A549 treated with Hydrocortisone at 1 μM for 4 hours (cell line): ENCODE results near the gene SRMS. TPM values are rescaled to one million over a fixed set of nuclear protein-coding genes. Genes with fewer than 3 reads are reported as not detected.

ENCODE experiments used
- total RNA-seq: library from RNA; stranded (reverse); fragments of 200-300 nt; extraction: Qiagen RNA extraction; gene quantifications from 5 replicates; pipeline ENCODE4 v1.2.3, GENCODE V29; 2022

SRMS gene, protein sequence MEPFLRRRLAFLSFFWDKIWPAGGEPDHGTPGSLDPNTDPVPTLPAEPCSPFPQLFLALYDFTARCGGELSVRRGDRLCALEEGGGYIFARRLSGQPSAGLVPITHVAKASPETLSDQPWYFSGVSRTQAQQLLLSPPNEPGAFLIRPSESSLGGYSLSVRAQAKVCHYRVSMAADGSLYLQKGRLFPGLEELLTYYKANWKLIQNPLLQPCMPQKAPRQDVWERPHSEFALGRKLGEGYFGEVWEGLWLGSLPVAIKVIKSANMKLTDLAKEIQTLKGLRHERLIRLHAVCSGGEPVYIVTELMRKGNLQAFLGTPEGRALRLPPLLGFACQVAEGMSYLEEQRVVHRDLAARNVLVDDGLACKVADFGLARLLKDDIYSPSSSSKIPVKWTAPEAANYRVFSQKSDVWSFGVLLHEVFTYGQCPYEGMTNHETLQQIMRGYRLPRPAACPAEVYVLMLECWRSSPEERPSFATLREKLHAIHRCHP
- total RNA-seq, result 0.11 to 0.15 TPM (median 0.13 TPM) in 5 replicates

DNA sequence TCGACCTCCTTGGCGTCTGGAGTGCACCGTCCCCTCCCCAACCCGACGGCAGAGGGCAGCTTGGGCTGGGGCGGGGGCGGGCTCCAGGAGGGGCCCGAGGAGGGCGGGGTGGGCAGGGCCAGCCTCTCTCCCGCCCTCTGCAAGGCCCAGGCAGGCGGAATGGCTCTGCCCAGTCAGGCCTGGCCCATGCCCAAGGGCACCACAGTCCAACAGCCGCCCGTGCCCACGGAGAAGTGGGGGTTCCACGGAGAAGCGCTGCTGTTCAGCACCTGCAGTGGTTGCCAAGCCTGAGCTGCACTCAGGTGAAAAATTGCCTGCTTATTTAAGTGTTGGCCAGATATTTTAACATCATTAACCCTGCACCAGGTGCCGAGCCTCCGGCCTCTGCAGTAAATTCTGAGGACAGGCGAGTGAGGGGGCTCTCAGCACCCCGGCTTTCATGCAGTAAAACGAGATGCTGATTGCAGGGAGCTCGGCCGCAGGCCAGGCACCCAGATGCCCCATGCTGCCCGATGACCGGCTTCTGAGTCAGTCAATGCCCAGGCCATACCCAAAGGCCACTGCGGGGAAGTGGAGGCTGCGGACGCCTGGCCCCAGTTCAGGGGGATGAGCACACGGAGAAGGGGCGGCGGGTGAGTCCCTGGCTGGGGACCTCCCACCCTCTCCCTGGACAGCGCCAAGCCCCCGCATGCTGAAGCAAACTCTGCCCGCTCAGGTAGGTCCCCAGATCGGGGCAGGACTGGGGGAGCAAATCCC, at the start of gene SRMS:
Gene SRMS (minus strand): TSS at position 25 of the 756 bp plus-strand sequence. CDS start 286 bp downstream, outside the sequence.

DNA sequence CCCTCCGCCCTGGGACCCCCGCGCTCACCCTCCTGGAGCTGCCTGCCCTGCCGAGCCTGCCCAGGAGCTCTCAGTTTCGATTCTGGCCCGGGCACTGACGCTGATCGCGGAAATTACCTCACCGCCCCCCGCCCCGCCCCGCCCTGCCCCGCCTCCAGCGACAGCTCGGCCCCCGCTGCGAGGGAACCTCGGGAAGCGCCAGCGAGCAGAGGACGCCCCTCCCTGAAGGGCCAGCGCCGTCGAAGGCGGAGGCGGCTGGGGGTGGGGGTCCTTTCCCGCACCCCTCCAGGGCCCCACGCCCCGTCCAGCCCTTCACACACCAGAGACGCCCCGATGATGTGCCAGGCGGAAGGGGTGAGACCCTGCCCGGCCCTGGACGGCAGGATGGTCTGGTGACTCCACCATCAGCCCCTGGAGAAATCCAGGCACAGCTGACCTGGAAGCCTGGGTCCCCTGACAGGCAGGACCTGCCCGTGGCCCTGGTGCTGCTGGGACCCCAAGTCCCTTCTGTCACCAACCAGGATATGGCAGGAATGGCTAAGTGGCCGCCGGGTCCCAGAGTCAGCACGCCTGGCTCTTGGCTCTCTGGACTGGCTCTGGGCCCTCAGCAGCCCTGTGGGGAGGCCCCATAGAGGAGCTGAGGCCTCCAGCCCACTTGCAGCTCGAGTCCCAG, 26.7 kb upstream of the SRMS start, which contains the start of gene HELZ2:
Gene HELZ2 (minus strand): TSS at position 84 of the 673 bp plus-strand sequence. CDS start 1,854 bp downstream, outside the sequence.

DNA sequence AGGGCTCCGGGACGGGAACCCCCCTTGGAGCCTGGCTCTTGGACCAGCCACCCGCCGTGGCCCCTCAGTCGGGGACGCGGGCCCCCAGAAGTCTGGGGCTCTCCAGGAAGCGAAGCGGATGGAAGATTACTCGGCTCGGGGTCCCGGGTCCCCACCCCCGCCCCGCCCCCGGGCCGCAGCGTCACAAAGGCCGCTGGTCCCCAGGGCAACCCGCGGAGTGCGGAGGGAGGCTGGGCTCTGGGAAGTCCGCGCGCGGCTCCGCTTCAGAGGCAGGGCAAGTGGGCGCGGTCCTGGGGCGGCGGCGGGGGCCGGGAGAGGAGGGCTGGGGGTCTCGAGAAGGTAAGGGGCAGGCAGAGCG, 6.4 kb upstream of the SRMS start, which contains the start of gene FNDC11:
Gene FNDC11 (plus strand): TSS at position 227 of the 358 bp plus-strand sequence. CDS start 1,505 bp downstream, outside the sequence.

DNA sequence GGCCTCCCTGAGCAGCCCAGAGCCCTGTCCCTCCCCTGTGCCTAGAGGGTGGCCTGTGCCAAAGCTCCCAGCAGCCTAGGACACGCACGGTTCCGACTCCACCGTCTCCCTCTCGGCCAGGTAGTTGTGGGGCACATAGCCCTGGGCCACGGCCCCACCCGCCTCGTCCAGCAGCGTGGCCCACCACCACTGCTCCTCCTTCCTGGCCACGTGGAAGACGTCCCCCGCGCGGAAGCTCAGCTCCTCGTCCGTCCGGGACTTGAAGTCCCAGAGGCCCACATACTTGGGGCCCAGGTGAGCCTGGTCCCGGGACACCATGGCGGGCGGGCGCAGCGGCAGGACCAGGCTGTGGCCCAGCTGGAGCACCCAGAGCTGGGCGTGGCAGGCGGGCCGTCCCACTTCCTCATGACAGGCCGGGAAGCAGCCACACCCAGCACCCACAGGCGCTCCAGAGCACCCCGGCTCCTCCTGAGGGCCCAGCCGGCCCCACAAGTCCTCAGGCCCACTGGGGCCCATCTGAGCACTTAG, 10.5 kb downstream of the SRMS start, which contains the start of gene PTK6:
Gene PTK6 (minus strand): TSS at position 380 of the 528 bp plus-strand sequence. CDS start 62 bp downstream, at position 318.

DNA sequence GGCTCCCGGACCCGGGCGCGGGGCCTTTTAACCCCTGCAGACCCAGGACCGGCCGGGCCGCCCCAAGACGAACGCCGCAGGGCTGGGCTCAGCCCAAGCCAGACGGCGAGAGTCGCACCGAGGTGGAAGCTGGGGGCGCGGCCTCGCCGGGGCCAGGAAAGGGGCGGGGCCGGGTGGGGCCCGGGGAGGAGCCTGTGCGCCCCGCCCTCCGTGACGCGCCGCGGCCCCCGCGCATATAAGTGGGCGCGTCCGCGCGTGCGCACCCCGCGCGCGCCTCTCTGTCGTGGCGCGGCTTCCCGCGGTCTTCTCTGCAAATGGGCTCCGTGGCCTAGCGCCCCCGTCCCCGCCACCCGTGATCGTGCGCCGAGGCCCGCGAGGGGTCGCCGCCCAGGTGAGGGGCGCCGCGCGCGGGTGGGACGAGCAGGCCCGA, 27.0 kb downstream of the SRMS start, which contains the start of gene PPDPF:
Gene PPDPF (plus strand): TSS at position 262 of the 430 bp plus-strand sequence. CDS start 544 bp downstream, outside the sequence.

DNA sequence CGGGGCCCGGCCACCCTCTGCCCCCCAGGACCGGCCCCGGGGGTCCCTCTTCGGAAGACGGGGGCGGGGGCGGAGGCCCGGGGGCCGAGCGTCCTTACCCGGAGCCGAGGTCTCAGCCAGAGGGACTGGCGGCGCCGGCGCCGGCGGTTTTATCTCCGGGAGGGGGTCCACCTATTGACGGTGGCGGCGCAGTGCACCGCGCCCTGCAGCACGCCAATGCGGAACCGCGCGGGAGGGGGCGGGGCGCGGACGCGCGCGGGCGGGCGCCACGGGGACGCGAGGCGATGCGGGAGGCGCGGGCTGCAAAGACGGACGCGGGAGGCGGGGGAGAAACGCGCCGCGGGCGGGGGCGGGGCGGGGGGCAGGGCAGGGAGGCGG, 48.6 kb downstream of the SRMS start, which contains the start of gene EEF1A2:
Gene EEF1A2 (minus strand): TSS at position 124 of the 378 bp plus-strand sequence. CDS start 1,320 bp downstream, outside the sequence.

Other genes starting within 250 kb of the SRMS start
- gene CHRNA4, start 186.4 kb downstream of the SRMS start, total RNA-seq, result 0.10 to 0.35 TPM (median 0.24 TPM) in 5 replicates
- 0.16 to 0.62 TPM (median 0.46 TPM) in 5 replicates for gene KCNQ2, start 75.1 kb downstream of the SRMS start, total RNA-seq
- 142 to 176 TPM (median 148 TPM) in 5 replicates for gene EEF1A2, start 48.7 kb downstream of the SRMS start, total RNA-seq
- 234 to 352 TPM (median 331 TPM) in 5 replicates for gene PPDPF, start 27.0 kb downstream of the SRMS start, total RNA-seq
- gene PTK6, start 10.4 kb downstream of the SRMS start, total RNA-seq, result 2.7 to 3.6 TPM (median 2.9 TPM) in 5 replicates
- gene FNDC11, start 6.4 kb upstream of the SRMS start, total RNA-seq, result 0.16 to 0.41 TPM (median 0.20 TPM) in 5 replicates
- 24.2 to 33.4 TPM (median 27.2 TPM) in 5 replicates for gene HELZ2, start 26.5 kb upstream of the SRMS start, total RNA-seq
- gene GMEB2, start 79.4 kb upstream of the SRMS start, total RNA-seq, result 9.7 to 10.6 TPM (median 10.2 TPM) in 5 replicates
- 8.6 to 11.3 TPM (median 9.5 TPM) in 5 replicates for gene STMN3, start 105.7 kb upstream of the SRMS start, total RNA-seq
- 4.7 to 7.2 TPM (median 6.8 TPM) in 5 replicates for gene RTEL1, start 110.6 kb upstream of the SRMS start, total RNA-seq
- 0.28 to 0.97 TPM (median 0.77 TPM) in 5 replicates for gene TNFRSF6B, start 148.9 kb upstream of the SRMS start, total RNA-seq
- 33.9 to 39.1 TPM (median 38.0 TPM) in 5 replicates for gene ARFRP1, start 160.2 kb upstream of the SRMS start, total RNA-seq
- 25.1 to 27.5 TPM (median 27.0 TPM) in 5 replicates for gene ZGPAT, start 160.3 kb upstream of the SRMS start, total RNA-seq
- 5.0 to 9.8 TPM (median 8.9 TPM) in 5 replicates for gene LIME1, start 188.9 kb upstream of the SRMS start, total RNA-seq
- 59.0 to 100 TPM (median 93.0 TPM) in 5 replicates for gene SLC2A4RG, start 192.0 kb upstream of the SRMS start, total RNA-seq